DMS153 (cell line): ENCODE results near the gene KLHL29.

Experiments
- DNase-seq: peaks from one replicate; lab custom pipeline; 2025; lab: John Stamatoyannopoulos, UW

The KLHL29 gene

DNA sequence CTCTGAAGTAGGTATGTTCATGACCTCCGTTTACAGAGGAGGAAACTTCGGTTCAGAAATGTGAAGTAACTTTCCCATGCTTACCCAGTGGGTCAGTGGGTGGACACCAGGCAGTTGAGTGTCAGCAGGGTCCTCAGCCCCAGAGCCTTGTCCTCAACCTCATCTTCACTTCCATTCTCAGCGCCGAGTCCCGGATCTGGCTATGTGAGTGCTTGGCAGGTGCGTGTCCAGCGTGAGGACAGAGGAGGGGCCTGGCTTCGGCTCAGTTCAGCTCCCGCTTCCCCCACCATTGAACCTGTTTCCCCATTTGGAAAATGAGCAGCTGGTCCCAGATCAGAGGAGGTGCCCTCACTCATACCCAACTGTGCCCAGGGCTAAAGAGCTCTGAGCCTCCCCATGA lies 274.3 kb downstream of the KLHL29 start:
- DNase-seq: no peak

- DNase-seq: no peak
Measured at GRCh38 chr2:23659773-23660172, 274.8 kb downstream of the KLHL29 start.

- DNase-seq: no peak
Measured at GRCh38 chr2:23660237-23660636, 275.3 kb downstream of the KLHL29 start.

- DNase-seq: no peak
Measured at GRCh38 chr2:23661276-23662050, 276.5 kb downstream of the KLHL29 start.

- no peak for DNase-seq
Measured at GRCh38 chr2:23662466-23662865, 277.5 kb downstream of the KLHL29 start.

DNA sequence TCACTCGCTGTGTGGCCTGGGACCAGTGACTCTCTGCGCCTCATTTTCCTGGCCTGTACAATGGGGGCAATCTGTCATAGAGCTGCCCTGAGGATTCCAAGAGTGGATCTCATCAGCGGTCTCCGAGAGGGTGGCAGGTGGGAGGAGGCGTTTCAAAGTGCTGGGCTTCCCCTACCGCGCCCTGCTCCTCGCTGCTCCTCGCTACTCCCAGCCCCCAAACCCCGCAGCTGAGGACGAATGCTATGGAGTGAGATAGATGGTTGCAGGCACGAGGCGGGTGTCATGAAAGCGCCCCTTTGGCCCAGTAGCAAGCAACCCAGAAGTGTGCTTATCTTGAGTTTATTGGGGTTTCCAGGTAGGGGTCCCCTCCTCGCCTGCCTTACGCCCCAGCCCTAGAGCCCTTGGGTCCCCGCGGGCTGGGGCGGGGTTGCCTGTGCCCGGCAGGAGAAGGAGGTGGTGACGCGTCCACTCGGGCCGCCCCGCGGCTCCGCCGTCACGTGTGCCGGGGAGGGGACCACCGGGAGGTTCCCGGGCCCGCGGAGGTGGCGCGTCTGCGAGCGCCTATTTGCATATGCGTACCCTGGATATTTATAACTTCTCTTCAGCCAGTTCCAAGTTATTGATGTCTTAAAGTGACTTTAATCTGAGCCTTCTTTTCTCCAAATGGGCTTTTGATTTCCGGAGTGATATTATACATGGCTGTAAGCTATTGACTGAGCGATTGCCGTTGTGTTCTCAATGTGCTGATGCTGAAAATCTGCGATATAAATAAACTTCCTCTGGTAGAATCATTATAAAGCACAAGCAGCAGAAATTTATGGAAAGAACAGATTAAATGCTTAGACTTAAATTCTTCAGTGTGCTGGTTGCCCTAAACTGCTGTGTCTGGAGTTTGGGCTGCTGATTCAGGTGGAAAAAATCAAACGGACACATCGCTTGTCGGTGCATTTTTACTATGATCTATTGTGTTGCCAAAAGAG lies 278.3 kb downstream of the KLHL29 start:
- no peak for DNase-seq

DNA sequence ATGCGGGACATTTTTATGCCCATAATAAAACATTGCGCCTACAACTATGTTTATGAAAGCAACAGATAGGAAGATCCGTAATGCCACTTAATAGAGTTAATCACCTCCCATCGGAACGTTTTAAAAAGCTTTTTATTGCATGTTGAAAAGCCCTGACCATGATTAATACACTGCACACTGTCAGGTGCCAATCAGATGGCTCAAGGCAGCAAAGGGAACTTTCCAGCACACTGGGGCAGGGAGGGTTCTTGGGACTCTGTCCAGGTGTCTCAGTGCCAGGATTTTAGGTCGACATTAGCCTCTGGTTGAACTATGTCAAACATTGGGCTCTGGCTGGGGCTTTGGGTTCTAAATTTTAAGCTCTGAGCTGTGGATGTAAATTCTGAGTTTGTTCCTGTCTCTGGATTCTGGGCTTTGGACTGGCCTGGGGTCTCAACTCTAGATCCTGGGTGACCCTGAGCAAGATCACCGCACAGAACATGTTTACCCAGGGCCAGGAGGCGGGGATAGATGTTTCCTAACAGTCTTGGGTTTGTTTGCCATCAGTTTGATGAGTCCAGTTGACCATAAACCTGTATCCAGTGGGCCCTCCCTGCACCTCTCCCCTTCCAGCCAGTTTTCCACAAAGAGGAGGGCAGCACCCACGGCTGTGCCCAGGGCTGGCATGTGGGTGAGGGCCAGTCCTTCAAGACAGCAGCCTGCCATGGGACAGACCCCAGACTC lies 279.2 kb downstream of the KLHL29 start:
- no peak for DNase-seq

GRCh38 chr2:23666241-23666979 lies 281.4 kb downstream of the KLHL29 start:
- no peak for DNase-seq

- no peak for DNase-seq
Measured at GRCh38 chr2:23666980-23667357, 282.0 kb downstream of the KLHL29 start.

DNA sequence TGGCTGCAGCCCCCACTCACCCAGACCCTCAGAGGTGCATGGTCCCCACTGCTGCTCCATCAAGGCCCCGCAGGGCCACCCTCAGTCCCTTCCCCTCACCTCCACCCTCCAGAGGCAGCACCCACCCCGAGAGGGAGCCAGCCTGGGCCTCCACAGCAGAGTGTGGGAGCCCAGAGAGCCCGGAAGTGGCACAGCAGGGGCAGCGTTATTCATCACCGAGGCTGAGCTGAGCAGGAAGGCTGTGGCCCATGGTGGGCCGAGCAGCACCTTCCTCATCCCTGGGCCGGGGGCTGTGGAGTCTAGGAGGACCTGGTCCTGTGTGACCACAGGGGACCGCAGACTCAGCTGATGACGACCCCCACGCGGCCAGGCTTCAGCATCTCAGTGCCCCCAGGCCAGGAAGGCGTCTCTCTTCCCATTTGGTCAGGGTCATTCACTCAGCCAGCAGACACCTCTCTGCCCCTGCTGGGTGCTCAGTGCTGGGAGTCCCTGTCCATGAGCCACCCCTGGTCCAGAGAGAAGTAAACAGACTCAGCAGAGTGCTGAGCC lies 283.9 kb downstream of the KLHL29 start:
- DNase-seq: no peak

DNA sequence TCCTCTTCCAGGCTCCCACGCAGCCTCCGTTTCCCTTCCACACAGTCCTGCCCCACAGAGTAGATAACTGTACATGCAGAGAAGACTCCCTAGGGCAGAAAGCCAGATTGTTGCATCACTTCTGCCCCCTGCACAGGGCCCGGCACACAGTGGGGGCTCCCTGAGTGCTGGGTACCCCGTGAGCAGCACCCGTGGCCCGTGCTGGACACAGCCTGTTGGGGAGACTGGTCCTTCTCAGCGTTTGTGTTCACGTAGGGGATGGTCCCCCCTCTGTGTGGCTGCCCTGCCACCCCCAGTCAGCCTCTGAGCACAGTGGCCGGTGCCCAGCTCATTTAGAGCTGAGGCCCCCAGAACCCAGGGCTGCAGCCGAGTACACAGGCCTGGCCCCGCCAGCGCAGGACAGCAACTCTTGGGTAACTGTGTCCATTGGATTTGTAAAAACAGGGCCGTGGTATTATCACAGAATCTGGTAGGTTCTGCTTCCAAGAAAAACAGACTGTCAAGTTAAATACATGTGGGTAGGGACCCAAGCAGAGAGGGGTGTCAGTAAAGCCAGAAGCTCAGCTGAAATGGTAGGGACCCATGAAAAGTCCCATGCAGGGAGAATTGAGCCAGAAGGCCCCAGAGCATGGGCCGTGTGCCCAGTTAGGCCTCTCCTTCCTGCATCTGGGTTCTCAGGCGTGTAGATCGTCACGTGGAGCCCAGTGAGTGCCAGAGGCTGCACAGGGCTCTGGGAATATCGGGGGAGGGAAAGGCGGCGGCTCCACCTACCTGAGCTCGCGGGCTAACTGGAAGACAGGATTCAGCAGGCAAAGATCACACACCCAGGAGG lies 284.6 kb downstream of the KLHL29 start:
- peak; percentile 51 for DNase-seq

DNA sequence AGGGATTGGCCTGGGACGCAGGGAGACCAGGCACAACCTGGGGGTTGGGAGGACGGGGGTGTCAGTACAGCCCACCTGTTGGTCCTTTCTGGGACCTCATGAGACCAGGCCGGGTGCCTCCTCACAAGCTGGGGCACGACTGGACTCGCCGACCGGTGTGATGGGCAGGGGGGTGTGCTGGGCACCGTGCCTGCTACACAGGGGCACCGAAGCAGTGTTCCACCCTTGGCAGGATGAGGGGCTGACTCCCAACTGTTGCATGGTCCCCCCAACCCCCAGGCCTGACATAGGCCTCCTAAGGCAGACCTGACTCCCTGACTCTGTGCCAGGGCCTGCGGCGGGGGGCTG lies 285.2 kb downstream of the KLHL29 start:
- no peak for DNase-seq

- DNase-seq: no peak
Measured at GRCh38 chr2:23673082-23673481, 288.1 kb downstream of the KLHL29 start.

DNA sequence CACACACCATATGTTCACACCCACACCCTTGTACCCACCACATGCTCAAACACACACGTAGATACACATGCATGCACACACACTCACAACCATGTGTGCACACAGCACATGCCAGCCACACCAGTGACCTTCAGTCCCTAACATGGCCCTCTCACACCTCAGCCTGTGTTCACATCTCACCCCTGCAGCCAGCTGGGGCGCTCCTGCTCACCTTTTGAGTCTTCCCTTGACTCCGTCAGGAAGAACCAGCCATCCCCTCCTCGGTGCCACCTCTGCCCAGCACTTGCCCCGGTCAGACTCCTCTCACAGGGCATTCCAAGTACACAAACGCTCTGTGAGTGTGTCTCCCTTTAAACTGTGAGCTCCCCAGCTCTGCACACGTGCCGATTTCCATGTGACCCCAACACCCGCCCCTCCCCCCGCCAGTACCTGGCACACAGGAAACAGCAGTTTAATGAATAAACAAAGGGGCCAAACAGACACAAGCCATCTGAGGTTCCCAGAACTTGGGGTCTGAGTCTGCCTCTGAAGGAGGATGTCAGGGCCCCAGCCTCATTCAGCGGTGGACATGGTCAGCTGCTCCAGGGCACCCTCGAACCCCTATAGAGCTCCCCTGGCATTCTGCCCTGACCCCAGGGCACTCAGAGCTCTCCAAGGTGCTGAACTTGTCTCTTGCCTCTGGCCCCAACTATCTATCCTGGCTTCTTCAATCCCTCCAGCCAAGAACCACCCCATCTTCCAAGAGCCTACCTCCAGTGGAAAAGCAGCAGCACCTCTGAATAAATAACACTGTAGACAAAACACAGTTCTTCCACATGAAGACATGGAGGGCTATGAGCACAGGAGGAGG lies 289.1 kb downstream of the KLHL29 start:
- no peak for DNase-seq

DNA sequence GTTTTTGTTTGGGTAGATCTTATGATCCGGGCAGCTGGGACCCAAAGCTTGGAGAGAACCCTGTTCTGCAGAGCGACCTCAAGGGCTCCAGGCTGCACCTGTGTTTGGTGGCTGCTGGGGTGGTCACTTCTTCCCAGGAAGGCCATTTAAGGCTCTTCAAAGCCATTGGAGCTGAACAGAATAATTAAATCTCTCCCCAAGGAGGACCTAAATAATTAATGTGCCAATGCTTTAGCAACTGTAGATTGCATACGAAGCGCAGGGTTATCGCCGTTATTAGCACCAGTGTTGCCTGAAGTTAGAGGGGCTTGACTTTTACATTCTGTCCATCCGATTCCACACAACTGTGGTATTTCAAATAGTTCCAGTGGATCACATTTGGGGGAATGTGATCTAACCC lies 290.5 kb downstream of the KLHL29 start:
- DNase-seq: no peak

DNA sequence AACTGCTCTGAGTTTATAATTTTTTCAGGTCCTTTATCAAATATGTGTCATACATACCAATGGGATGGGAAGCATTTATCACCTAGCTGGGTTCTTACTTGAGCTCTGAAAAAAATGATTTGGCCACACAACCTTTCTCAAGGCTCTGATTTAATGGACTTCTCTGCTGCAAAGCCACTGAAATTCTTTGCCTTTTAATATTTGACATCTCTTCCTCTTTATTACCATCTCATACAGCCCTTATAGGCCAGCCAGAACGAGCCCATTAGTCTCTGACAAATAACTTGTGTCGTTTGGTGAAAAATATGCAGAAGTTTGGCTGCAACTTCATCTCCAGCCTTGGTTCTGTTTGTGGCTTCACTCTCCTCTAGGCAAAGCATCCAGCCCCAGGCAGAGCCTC lies 292.9 kb downstream of the KLHL29 start:
- DNase-seq: no peak

DNA sequence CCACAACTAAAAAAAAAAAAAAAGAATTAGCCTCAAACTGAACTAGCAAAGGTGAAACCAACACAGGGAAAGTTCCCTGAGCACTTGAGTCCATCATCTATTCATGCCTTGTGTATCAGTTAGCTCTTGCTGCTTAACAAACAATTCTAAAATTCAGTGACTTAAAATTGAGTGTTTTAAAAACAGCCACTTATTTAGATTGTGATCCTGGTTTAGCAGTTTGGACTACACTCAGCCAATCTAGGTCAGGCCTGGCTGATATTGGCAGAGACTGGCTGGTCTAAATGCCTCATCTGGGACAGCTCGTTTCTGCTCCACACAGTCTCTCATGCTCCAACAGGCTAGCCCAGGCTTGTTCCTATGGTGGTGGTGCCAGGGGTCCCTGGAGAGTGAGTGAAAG lies 294.1 kb downstream of the KLHL29 start:
- DNase-seq: no peak

DNA sequence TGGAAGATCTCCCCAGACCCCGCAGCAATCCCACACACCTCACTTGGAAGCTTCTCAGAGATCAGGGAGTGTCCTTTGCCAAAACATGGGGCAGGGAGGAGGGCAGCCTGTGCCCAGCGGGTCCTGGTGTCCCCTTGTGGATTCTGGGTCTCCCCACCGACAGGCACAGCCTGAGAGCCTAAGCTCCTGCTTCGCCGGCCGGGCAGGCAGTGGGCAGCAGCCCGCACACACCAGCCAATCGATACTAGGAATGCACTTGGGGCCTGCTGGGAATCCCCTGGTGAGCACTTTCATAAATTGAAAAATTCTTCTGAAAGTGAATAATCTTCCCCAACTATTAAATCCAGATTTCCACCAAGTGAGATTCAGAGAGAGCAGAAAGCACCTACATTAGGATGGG lies 296.0 kb downstream of the KLHL29 start:
- DNase-seq: no peak

GRCh38 chr2:23681356-23682140 lies 296.6 kb downstream of the KLHL29 start:
- no peak for DNase-seq
